CD4-positive, alpha-beta T cell treated with Interleukin-1 beta for 1 hour (primary cell): Measurements from ENCODE around the gene PRKACG.
"Not testable (repeated sequence)": the region's sequence is repeated elsewhere in the genome, so short reads cannot be mapped to it uniquely, and the experiment has no call there.

Source experiments
- DNase-seq, 2 donors: peaks; one replicate each; pipeline ENCODE4 v3.0.0-alpha.2; 2020 to 2022

Gene PRKACG

GRCh38 chr9:69014013-69014412, at the start of gene PRKACG:
PRKACG (minus strand) TSS chr9:69014113; CDS start chr9:69014092, 21 bp downstream.
- no peak for DNase-seq

- DNase-seq, result no peak
Observed at GRCh38 chr9:69062195-69062594, 48.3 kb upstream of the PRKACG start.

- DNase-seq, result no peak
Observed at GRCh38 chr9:69060766-69061165, 46.9 kb upstream of the PRKACG start.

- no peak for DNase-seq
Observed at GRCh38 chr9:69058101-69058500, 44.2 kb upstream of the PRKACG start.

- no peak for DNase-seq
Observed at GRCh38 chr9:69056191-69056815, 42.4 kb upstream of the PRKACG start.

- no peak for DNase-seq
Observed at GRCh38 chr9:69054989-69055388, 41.1 kb upstream of the PRKACG start.

- DNase-seq, result not testable (repeated sequence)
Observed at GRCh38 chr9:69050936-69051335, 37.0 kb upstream of the PRKACG start.

GRCh38 chr9:69049094-69049493, 35.2 kb upstream of the PRKACG start:
- no peak for DNase-seq

- no peak for DNase-seq
Observed at GRCh38 chr9:69047371-69047770, 33.5 kb upstream of the PRKACG start.

GRCh38 chr9:69046723-69047122, 32.8 kb upstream of the PRKACG start:
- no peak for DNase-seq

GRCh38 chr9:69045821-69046220, 31.9 kb upstream of the PRKACG start:
- no peak for DNase-seq

GRCh38 chr9:69044240-69045219, 30.6 kb upstream of the PRKACG start:
- no peak for DNase-seq

- DNase-seq, result no peak
Observed at GRCh38 chr9:69040646-69041045, 26.7 kb upstream of the PRKACG start.

- no peak for DNase-seq
Observed at GRCh38 chr9:69036799-69037198, 22.9 kb upstream of the PRKACG start.

GRCh38 chr9:69036309-69036708, 22.4 kb upstream of the PRKACG start:
- DNase-seq, result peak; percentile 16 to 36

GRCh38 chr9:69035438-69036308, 21.8 kb upstream of the PRKACG start, which contains the start of gene FXN:
FXN (plus strand) TSS chr9:69035752; CDS start chr9:69035783, 31 bp downstream.
- DNase-seq, result peak; percentile 81 to 83

GRCh38 chr9:69034071-69034470, 20.2 kb upstream of the PRKACG start:
- DNase-seq, result no peak

GRCh38 chr9:69030851-69031645, 17.1 kb upstream of the PRKACG start:
- no peak for DNase-seq

GRCh38 chr9:69029535-69029934, 15.6 kb upstream of the PRKACG start:
- DNase-seq, result no peak

- DNase-seq, result peak; percentile 34 to 48
Observed at GRCh38 chr9:69028754-69029153, 14.8 kb upstream of the PRKACG start.

- peak; percentile 33 to 65 for DNase-seq
Observed at GRCh38 chr9:69027355-69028097, 13.6 kb upstream of the PRKACG start.
